ENCODE measurements around the gene ZNF462.

- TF ChIP-seq POLR2A (IDR thresholded peaks at IDR 0.05): no peak
- TF ChIP-seq, protein P1, sequence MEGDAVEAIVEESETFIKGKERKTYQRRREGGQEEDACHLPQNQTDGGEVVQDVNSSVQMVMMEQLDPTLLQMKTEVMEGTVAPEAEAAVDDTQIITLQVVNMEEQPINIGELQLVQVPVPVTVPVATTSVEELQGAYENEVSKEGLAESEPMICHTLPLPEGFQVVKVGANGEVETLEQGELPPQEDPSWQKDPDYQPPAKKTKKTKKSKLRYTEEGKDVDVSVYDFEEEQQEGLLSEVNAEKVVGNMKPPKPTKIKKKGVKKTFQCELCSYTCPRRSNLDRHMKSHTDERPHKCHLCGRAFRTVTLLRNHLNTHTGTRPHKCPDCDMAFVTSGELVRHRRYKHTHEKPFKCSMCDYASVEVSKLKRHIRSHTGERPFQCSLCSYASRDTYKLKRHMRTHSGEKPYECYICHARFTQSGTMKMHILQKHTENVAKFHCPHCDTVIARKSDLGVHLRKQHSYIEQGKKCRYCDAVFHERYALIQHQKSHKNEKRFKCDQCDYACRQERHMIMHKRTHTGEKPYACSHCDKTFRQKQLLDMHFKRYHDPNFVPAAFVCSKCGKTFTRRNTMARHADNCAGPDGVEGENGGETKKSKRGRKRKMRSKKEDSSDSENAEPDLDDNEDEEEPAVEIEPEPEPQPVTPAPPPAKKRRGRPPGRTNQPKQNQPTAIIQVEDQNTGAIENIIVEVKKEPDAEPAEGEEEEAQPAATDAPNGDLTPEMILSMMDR (IDR thresholded peaks at IDR 0.05 in 4 of 5, conservative IDR thresholded peaks at IDR 0.05 in 1 of 5): no peak
Measured at GRCh38 chr9:106964329-106964728, 101.4 kb downstream of the ZNF462 start.

All from gastrocnemius medialis (tissue), 4 donors.